DND-41 (cell line): ENCODE results near the gene CRTC3.

ENCODE experiments used
- ATAC-seq: fragments of 200-7000 bp; cut with Tn5 transposase; 3 replicates; pipeline ENCODE4 v1.9.1; 2021; ENCODE audit warnings: low read depth; ENCODE audit not compliant: insufficient read depth
- DNase-seq: peaks from one replicate; pipeline ENCODE4 v3.0.0-alpha.2; 2020
- H2AFZ ChIP-seq: 2 replicates; pipeline ENCODE4 v1.6.0; 2012; ENCODE audit warnings: low read depth, low read length
- H3K27ac ChIP-seq: 2 replicates; pipeline ENCODE4 v1.5.1; 2012; ENCODE audit warnings: low read length, inconsistent platforms
- H3K27me3 ChIP-seq: fragments of 200-600 bp; sonication (generic); 2 replicates; pipeline ENCODE4 v1.6.0; 2012; ENCODE audit warnings: low read length, mild to moderate bottlenecking, inconsistent platforms; ENCODE audit not compliant: insufficient read depth, poor library complexity
- H3K36me3 ChIP-seq: 2 replicates; pipeline ENCODE4 v1.5.1; 2012; ENCODE audit warnings: low read length, inconsistent platforms; ENCODE audit not compliant: insufficient read depth
- H3K4me1 ChIP-seq: 2 replicates; pipeline ENCODE4 v1.5.1; 2012; ENCODE audit warnings: mild to moderate bottlenecking, low read length; ENCODE audit not compliant: insufficient read depth
- H3K4me2 ChIP-seq: 2 replicates; pipeline ENCODE4 v1.6.0; 2012; ENCODE audit warnings: mild to moderate bottlenecking, moderate library complexity, low read length, inconsistent platforms; ENCODE audit not compliant: insufficient read depth
- H3K4me3 ChIP-seq, 2 experiments: fragments of 200-600 bp in 1 of 2; shearing (Covaris generic) in 1 of 2; 2 replicates each; pipeline ENCODE4 v1.5.1; 2012 to 2016; ENCODE audit warnings: inconsistent platforms in 2 of 2, low read length in 2 of 2, mild to moderate bottlenecking in 2 of 2, low read depth in 1 of 2, moderate library complexity in 1 of 2
- H3K79me2 ChIP-seq: 2 replicates; pipeline ENCODE4 v1.6.0; 2012; ENCODE audit warnings: low read length, inconsistent platforms; ENCODE audit not compliant: insufficient read depth
- H3K9ac ChIP-seq: 2 replicates; pipeline ENCODE4 v1.6.0; 2012; ENCODE audit warnings: low read depth, mild to moderate bottlenecking, inconsistent platforms, low read length, moderate library complexity
- H3K9me3 ChIP-seq: 2 replicates; pipeline ENCODE4 v1.5.1; 2012; ENCODE audit warnings: low read length, moderate library complexity, mild to moderate bottlenecking, inconsistent platforms; ENCODE audit not compliant: insufficient read depth, severe bottlenecking
- H4K20me1 ChIP-seq: 2 replicates; pipeline ENCODE4 v1.6.0; 2012; ENCODE audit warnings: low read length; ENCODE audit not compliant: insufficient read depth
- EZH2 ChIP-seq: IDR thresholded peaks from 3 replicates; pipeline ENCODE4 v1.6.1; 2012; ENCODE audit warnings: borderline replicate concordance, low read depth, mild to moderate bottlenecking, moderate library complexity, low read length, inconsistent platforms; ENCODE audit not compliant: severe bottlenecking
- TF ChIP-seq, protein P1 (sequence below): IDR thresholded peaks from 2 replicates; pipeline ENCODE4 v1.5.1; 2012; ENCODE audit warnings: borderline replicate concordance, low read length, moderate library complexity, mild to moderate bottlenecking; ENCODE audit not compliant: poor library complexity, severe bottlenecking; ENCODE audit errors: extremely low read depth

The CRTC3 gene

DNA sequence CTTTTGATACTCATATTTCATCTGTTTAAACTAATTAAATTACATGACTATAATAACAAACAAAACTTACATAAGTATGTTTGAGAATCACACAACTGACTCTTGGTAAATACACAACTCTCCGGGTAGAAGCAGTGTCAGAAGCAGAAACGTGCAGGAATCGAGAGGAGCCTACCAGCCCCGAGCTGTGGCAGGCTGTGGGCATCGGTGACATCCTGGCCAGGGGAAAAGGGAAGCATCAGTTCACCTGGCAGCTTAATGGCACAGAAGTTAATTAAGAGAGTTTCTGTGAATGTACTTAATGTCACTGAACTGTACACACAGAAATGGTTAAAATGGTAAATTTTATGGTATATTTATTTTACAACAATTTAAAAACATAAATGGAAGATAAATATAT, 90.2 kb downstream of the CRTC3 start:
- DNase-seq (no peak), ATAC-seq (peak; percentile 52; the same call in 2 of the 3 replicates)
- TF ChIP-seq, protein P1, sequence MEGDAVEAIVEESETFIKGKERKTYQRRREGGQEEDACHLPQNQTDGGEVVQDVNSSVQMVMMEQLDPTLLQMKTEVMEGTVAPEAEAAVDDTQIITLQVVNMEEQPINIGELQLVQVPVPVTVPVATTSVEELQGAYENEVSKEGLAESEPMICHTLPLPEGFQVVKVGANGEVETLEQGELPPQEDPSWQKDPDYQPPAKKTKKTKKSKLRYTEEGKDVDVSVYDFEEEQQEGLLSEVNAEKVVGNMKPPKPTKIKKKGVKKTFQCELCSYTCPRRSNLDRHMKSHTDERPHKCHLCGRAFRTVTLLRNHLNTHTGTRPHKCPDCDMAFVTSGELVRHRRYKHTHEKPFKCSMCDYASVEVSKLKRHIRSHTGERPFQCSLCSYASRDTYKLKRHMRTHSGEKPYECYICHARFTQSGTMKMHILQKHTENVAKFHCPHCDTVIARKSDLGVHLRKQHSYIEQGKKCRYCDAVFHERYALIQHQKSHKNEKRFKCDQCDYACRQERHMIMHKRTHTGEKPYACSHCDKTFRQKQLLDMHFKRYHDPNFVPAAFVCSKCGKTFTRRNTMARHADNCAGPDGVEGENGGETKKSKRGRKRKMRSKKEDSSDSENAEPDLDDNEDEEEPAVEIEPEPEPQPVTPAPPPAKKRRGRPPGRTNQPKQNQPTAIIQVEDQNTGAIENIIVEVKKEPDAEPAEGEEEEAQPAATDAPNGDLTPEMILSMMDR: no peak
- no peak for TF ChIP-seq EZH2
- Histone ChIP-seq H3K4me3 (no peak overlapping the region), H3K9ac (no peak overlapping the region; the same call in 1 of the 2 replicates), H3K36me3 (peaks cover 30% of the 10 kb centered on the region), H3K4me2 (no peak overlapping the region), H3K9me3 (no peaks in the 10 kb centered on the region), H4K20me1 (no peaks in the 10 kb centered on the region), H3K4me1 (peaks cover 17% of the 10 kb centered on the region), H3K79me2 (no peaks in the 10 kb centered on the region), H3K27ac (peak overlapping the region; percentile 65; the same call in 1 of the 2 replicates), H3K27me3 (no peaks in the 10 kb centered on the region), H2AFZ (no peak overlapping the region)

DNA sequence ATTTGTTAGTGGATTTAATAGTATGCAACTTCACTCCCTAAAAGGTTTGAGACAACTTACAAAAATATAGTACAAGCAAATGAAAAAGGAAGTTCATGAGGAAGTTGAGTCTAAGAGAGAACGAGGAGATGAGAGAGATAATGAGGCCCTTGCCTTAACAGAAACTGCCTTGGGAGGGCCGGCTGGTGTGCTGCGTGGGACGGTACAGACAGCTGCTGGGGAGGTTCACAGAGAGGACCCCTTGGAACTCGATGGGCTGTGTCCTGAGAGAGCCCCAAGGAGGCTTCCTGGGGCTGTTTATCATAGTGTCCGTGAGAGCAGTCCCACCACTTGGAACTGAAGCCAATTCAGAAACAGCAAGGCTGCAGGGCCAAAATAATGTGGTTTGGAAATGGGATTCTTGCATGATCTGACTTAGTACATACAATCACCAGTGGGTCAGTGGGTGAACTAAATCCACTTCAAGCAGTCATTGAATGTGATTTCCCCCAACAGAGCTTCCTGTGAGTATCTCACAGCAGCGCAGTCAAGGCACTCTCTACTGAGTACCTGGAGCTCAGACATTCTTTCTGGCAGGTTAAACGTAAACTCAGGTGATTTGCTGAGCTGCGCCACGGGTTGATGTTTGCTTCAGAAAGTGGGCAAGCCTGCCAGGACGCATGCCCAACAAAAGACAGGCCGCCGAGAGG, 90.8 kb downstream of the CRTC3 start:
- peaks cover 31% of the 10 kb centered on the region for H3K36me3 ChIP-seq
- no peak overlapping the region for H2AFZ ChIP-seq
- H4K20me1 ChIP-seq: no peaks in the 10 kb centered on the region
- H3K9ac ChIP-seq: no peak overlapping the region
- H3K27ac ChIP-seq: peak overlapping the region; percentile 67
- peaks cover 17% of the 10 kb centered on the region for H3K4me1 ChIP-seq
- no peaks in the 10 kb centered on the region for H3K79me2 ChIP-seq
- H3K4me3 ChIP-seq: no peak overlapping the region
- peak; percentile 53 for DNase-seq
- no peaks in the 10 kb centered on the region for H3K9me3 ChIP-seq
- ATAC-seq: peak; percentile 89
- no peak for TF ChIP-seq EZH2
- TF ChIP-seq, protein P1: no peak
- H3K4me2 ChIP-seq: no peak overlapping the region
- no peaks in the 10 kb centered on the region for H3K27me3 ChIP-seq

DNA sequence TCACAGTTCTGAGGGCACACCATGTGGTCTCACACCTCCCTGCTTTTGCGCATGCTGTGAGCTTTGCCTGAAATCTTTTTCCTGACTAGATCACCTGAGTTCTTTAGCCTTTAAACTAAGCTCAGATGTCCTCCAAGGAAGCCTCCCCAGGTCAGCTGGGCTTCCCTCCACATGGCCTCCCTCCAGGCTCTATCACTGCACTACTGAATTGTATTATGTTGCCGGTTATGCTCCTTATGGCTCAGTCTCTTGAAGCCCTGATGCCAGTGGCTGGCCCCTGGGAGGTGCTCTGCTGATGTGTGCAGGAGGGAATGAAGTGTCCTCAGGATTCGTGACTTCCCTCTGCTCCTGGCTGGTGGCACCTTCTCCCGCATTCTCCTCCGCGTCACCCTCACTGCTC, 94.1 kb downstream of the CRTC3 start:
- DNase-seq: no peak
- Histone ChIP-seq H2AFZ (no peak overlapping the region), H4K20me1 (no peaks in the 10 kb centered on the region), H3K79me2 (no peaks in the 10 kb centered on the region), H3K4me1 (peaks cover 17% of the 10 kb centered on the region), H3K27ac (no peak overlapping the region), H3K4me2 (no peak overlapping the region), H3K9ac (no peak overlapping the region), H3K4me3 (no peak overlapping the region), H3K9me3 (no peaks in the 10 kb centered on the region), H3K27me3 (no peaks in the 10 kb centered on the region), H3K36me3 (peaks cover 44% of the 10 kb centered on the region)
- no peak for ATAC-seq
- TF ChIP-seq, protein P1: no peak
- no peak for TF ChIP-seq EZH2
